HG02943 (cell line): ENCODE results near the gene METTL9.
A peak's percentile ranks its signal among the peaks of the same experiment; 100 is the strongest.
"Not testable (repeated sequence)": the region's sequence is repeated elsewhere in the genome, so short reads cannot be mapped to it uniquely, and the experiment has no call there.

ENCODE experiments used
- ATAC-seq: cut with Tn5 transposase; IDR thresholded peaks from one replicate; pipeline ENCODE4 v1.9.1; 2021; ENCODE audit warnings: mild to moderate bottlenecking, low read depth, moderate library complexity; ENCODE audit not compliant: unreplicated experiment

METTL9 gene

GRCh38 chr16:21631951-21632575 is 32.7 kb downstream of the METTL9 start:
- not testable (repeated sequence) for ATAC-seq

DNA sequence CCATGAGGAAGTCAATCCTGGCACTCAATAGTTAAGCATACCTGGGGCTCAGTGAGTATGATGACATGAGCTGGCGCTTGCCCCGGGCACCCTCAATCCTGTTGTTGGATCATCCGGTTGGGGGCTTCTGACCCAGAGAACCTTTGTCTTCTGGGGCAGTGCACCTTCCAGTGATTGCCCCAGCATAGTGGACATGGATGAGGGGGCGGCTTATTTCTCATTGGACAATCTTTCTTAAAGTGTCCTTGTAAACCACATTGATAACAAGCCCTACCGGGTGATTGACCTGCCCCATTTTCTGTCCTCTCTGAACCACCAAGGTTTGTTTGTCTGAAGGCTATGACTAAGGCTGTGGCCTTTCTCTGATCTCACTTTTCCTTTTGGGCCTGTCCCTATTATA is 34.8 kb downstream of the METTL9 start:
- no peak for ATAC-seq

- not testable (repeated sequence) for ATAC-seq
Measured at GRCh38 chr16:21635694-21636093, 36.3 kb downstream of the METTL9 start.

DNA sequence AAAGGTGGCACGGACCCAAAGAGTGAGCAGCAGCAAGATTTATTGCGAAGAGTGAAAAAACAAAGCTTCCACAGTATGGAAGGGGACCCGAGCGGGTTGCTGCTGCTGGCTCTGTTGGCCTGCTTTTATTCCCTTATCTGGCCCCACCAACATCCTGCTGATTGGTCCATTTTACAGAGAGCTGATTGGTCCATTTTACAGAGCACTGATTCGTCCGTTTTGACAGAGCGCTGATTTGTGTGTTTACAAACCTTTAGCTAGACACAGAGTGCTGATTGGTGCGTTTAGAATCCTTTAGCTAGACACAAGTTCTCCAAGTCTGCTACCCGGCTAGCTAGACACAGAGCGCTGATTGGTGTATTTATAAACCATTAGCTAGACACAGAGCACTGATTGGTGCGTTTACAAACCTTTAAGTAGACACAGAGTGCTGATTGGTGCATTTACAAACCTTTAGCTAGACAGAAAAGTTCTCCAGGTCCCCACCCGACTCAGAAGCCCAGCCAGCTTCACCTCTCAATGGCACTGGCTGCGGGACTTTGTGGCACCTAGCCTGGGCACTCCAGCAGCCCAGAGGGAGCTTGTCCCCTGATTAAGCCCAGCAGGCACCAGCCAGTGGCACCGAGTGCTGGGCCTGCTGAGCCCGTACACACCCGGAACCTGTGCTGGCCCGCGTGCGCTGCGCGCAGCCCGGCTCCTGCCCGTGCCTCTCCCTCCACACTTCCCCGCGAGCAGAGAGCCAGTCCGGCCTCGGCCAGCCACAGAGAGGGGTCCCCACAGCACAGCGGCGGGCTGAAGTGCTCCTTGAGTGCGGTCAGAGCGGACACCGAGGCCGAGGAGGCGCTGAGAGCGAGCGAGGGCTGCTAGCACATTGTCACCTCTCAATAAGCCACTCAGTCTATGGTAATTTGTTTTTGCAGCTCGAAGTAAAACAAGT is 37.9 kb downstream of the METTL9 start:
- ATAC-seq, result no peak

- ATAC-seq, result no peak
Measured at GRCh38 chr16:21638573-21638975, 39.2 kb downstream of the METTL9 start.

- ATAC-seq, result no peak
Measured at GRCh38 chr16:21639493-21639892, 40.1 kb downstream of the METTL9 start.

- no peak for ATAC-seq
Measured at GRCh38 chr16:21641916-21642315, 42.5 kb downstream of the METTL9 start.

DNA sequence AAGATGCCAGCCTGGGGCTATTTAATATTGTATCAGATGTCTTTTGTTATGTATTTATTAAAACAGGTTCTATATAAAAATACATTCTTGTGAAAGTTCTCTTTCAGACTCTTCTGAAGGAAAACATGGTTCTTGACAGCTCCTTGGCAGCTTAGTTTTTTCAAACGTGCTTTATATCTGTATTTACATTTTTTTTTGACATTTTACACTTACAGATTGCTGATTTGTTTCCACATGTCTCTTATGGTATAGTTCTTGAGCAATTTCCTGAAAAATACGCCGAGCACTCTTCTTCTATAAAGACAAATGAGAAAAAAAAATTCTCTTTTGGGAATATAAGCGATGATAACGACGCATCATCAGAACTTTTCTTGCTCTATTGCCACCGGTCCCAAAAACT is 43.5 kb downstream of the METTL9 start:
- no peak for ATAC-seq

DNA sequence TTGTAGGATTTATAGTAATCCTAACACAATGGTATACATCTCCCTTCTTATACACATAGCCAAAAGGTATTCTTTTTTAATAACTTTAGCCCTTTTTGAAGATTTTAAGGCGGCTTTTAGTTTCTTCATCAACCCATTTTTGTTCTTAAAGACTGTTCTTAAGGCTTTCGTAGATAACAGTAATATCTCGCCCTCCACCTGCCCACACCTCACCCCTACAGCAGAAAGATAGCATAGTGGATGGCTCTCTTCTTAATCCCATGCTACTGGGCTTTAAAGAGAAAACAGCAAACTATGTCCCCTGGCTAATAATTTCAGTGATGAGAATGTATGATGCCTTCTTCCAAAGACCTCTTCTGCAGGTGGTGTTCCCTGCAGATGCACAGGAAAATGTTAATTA is 44.4 kb downstream of the METTL9 start:
- ATAC-seq, result no peak

DNA sequence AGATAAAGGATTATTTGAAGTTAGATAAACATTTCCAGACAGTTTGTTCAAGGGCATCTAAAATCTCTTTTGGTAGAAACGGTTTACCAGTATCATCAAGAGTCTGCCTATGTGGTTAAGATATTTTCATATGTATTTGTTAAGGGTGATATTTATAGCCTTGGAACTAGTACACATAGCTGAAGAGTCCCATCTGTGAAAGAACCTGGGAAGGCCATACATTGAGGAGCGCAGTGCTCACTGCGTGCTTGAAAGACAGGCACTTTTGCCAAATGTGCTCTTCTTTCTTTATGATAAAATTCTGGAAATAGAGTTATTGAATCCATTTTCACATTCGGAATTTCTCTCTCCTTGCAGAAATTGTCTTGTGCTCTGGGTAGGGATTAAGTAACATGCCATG is 45.3 kb downstream of the METTL9 start:
- no peak for ATAC-seq

DNA sequence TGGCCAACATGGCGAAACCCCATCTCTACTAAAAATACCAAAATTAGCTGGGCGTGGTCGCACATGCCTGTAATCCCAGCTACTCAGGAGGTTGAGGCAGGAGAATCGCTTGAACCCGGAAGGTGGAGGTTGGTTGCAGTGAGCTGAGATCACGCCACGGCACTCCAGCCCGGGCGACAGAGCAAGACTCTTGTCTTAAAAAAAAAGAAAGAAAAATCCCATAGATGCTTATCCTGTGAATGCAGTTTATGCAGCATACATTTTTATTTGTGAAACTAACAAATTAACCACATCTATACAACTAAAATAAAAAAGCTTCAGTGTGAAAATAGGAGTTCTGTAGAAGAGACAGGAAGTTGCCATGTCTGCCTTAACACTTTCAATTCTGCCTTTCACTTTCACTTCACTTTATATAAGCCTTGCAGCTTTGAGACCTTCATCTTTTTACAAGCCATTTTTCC is 45.9 kb downstream of the METTL9 start:
- no peak for ATAC-seq

GRCh38 chr16:21646091-21646490 is 46.7 kb downstream of the METTL9 start:
- no peak for ATAC-seq

- peak; percentile 92 for ATAC-seq
Measured at GRCh38 chr16:21646721-21647561, 47.6 kb downstream of the METTL9 start.

DNA sequence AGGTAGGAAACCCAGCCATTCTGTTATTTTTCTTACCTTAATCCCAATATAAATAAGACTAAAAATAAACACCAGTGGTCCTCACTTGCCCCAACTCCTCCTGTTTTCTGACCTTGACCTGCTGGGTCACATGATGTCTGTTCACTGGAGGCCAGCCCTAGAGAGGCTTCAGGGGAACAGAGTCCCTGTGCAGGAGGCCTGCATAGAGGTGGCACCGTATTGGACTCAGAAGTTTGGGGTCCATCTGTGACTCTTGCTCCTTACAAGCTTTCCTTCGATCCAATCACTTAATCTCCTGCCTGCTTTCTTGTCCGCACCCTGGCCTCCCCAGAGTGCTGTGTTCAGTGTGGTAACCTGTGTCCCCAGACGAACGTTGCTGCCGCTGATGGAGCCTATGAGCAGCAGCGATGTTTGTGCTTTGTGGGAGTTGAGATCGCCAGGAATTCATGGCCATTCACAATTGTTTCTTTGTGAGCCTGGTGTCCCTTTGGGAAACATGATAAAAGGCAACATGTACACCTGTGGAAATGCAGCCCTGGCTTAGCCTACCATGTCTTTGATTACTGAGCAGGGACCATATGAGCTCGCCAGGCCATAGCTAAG is 48.3 kb downstream of the METTL9 start:
- peak; percentile 23 for ATAC-seq

GRCh38 chr16:21649826-21650406 is 50.5 kb downstream of the METTL9 start:
- ATAC-seq, result not testable (repeated sequence)

- no peak for ATAC-seq
Measured at GRCh38 chr16:21650521-21650920, 51.1 kb downstream of the METTL9 start.

DNA sequence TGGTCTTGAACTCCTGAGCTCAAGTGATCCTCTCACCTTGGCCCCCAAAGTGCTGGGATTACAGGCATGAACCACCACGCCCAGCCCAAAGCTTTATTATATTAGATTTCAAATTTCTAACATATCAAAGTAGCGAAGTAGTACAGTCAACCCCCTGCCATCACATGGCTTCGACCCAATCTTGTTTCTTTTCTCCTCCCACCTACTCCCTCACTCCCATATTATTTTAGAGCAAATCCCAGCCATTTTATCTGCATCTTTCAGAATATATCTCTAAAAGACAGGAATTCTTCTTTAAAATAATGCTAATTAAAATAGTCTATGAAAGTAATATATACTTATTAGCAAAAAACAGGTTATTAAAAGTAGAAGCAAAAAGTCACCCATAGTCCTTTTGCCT is 52.1 kb downstream of the METTL9 start:
- no peak for ATAC-seq

- ATAC-seq, result no peak
Measured at GRCh38 chr16:21652453-21652852, 53.1 kb downstream of the METTL9 start, which contains the start of gene IGSF6. TSS of gene IGSF6 (minus strand) at chr16:21652608. CDS start at chr16:21652598, 10 bp downstream.

- ATAC-seq, result no peak
Measured at GRCh38 chr16:21653571-21653970, 54.2 kb downstream of the METTL9 start.

- no peak for ATAC-seq
Measured at GRCh38 chr16:21654466-21654865, 55.1 kb downstream of the METTL9 start.
